GM13976 (cell line): ENCODE results near the gene CPS1.

Experiments used
- DNase-seq: peaks from one replicate; pipeline ENCODE4 v3.0.0; 2012; ENCODE audit warnings: low spot score
- CTCF ChIP-seq: IDR thresholded peaks from 2 replicates; pipeline ENCODE4 v1.5.1; 2012; ENCODE audit warnings: borderline replicate concordance, mild to moderate bottlenecking; ENCODE audit not compliant: insufficient read depth; ENCODE audit errors: extremely low read depth, missing control alignments, control extremely low read depth
- in situ Hi-C: fragments of 300-500 bp; cut with MboI; formaldehyde crosslinking; loops from one replicate; pipeline ENCODE4 v1.12.0; 2022; ENCODE audit warnings: low sequenced_read_pairs, mixed read lengths, inconsistent platforms; ENCODE audit not compliant: unreplicated experiment

CPS1 gene

GRCh38 chr2:210553373-210553772 lies 3.0 kb upstream of the CPS1 start:
- DNase-seq: no peak
- in situ Hi-C loops: no loop called here

GRCh38 chr2:210555555-210555954 lies 844 bp upstream of the CPS1 start:
- TF ChIP-seq CTCF: no peak
- no peak for DNase-seq
- in situ Hi-C loops: no loop called here

More at GRCh38 chr2:210553373-210553772, 3.0 kb upstream of the CPS1 start:
- no peak for TF ChIP-seq CTCF

- no peak for TF ChIP-seq CTCF
- no peak for DNase-seq
- in situ Hi-C loops: no loop called here
Measured at GRCh38 chr2:210557721-210558120, 1.3 kb downstream of the CPS1 start.

DNA sequence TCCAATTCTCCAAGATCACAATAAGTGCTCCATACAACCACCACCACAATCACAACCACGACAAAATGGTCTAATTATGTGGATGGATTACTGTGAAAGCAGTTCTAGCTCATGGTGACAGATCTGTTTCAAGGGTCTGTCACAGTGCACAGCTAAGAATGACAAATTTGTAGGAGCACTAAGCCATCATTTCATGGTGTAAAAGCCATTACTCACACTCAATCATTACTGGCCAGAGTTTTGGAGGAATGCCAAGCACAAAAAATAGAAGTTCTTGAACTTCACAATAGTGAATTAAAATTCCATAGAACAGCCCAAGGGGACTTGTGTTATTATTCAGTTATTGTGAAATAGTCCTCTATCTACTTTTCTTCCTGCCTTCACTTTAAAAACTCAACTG lies 2.3 kb downstream of the CPS1 start:
- no peak for TF ChIP-seq CTCF
- DNase-seq: no peak
- in situ Hi-C loops: no loop called here

GRCh38 chr2:210559182-210559581 lies 2.8 kb downstream of the CPS1 start:
- no peak for DNase-seq
- no peak for TF ChIP-seq CTCF
- in situ Hi-C loops: no loop called here

DNA sequence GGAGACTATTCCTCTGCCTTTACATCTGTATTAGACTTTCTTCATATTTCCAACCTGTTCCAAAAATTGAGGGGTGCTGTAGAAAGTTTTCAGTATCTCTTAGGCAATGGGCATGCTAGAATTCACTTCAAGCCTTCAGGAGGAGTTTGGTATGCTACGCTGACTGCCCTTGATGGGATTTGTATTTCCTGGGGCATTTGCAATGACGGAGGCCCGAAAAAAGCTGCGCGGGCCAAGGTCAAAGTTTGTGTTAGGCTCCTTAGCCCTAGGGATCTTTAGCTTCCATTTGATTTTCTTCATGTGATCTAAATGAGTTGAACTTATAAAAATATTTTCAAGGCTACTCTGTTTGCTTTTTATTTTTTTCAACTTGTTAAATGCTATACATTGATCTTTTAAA lies 5.1 kb downstream of the CPS1 start:
- in situ Hi-C loops: no loop called here
- no peak for TF ChIP-seq CTCF
- no peak for DNase-seq

- no peak for DNase-seq
- in situ Hi-C loops: no loop called here
- TF ChIP-seq CTCF: no peak
Measured at GRCh38 chr2:210562091-210562490, 5.7 kb downstream of the CPS1 start.
